ENCODE measurements around the gene LRRC75B.

DNA sequence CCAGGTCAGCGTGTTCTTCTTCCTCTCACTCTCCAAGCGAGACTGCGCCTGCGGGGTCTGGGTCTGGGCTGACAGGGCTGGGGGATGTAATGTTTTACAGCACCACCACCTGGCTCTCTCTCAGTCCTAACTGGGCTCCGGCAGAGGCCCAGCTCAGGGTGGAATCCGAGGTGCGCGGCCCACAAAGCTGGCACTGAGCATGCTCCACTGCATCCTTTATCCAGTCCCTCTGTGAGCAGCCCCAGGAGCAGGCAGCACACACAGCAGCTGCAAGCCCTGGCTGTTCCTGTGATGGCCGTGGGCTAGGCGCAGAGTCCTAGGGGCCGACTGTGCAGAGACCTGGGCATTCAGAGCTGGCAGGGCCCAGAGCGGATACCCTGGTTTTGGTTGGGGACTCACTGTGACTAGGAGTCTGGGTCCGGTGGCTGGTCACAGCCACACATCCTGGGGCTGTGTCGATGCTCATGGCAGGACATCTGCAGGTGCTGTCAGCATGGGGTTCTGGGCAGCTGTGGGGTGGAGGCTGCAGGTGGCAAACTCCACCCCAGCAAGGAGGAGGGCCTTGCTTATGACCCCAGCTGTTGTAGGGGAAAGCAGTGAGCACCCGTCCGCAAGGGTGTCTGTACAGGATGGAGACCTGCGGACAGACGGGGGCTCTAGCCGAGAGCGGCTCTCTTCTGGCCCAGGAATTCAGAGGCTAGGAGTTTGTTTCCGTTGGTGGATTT is 4.0 kb downstream of the LRRC75B start:
- TF ChIP-seq, protein P1, sequence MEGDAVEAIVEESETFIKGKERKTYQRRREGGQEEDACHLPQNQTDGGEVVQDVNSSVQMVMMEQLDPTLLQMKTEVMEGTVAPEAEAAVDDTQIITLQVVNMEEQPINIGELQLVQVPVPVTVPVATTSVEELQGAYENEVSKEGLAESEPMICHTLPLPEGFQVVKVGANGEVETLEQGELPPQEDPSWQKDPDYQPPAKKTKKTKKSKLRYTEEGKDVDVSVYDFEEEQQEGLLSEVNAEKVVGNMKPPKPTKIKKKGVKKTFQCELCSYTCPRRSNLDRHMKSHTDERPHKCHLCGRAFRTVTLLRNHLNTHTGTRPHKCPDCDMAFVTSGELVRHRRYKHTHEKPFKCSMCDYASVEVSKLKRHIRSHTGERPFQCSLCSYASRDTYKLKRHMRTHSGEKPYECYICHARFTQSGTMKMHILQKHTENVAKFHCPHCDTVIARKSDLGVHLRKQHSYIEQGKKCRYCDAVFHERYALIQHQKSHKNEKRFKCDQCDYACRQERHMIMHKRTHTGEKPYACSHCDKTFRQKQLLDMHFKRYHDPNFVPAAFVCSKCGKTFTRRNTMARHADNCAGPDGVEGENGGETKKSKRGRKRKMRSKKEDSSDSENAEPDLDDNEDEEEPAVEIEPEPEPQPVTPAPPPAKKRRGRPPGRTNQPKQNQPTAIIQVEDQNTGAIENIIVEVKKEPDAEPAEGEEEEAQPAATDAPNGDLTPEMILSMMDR (IDR thresholded peaks at IDR 0.05): no peak
- no peak for TF ChIP-seq POLR2A (IDR thresholded peaks at IDR 0.05)

Measured in adrenal gland (tissue), 5 donors.